ENCODE measurements around the gene PCNT.

DNA sequence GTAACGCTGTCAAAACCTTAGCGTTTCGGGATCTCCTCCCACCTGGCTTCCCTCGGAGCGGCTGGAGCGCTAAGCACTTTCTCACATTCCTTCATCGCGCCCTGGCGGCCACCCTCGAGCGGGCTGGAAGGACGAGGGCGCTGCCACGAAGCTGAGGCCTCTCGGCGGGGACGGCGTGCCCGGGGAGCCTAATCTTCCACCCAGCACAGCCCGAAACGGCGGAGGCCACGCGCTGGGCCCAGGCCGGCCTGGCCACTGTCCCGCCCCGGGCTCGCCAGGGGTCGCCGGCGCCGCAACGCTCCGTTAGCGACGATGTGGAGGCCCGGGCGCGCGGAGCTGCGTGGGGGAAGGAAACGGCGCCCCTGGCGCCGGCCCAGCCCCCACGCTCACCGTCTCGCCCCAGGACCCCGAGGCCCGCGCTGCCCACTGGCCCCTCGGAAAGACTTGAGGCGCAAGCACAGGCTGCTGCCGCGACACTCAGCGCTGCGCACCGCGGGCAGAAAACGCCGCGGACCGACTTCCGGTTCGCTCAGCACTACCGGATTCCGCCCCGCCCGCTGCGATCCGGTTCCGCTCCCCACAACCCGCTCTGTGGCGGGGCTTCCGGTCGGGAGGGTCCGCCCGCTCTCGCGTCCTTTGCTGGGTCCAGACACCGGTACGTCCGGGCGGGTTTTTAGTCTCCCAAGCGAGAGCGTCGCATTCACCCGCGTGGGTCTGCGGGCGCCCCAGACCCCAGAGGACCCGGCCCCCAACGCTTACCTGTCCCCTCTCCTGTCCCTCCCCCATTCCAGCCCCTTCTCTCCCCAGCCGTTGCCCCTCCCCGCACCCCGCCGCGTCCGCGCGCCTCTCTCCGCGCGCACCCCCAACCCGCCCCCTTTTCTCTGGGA, 38.0 kb upstream of the PCNT start, which contains the start of gene YBEY:
- TF ChIP-seq, protein P1, sequence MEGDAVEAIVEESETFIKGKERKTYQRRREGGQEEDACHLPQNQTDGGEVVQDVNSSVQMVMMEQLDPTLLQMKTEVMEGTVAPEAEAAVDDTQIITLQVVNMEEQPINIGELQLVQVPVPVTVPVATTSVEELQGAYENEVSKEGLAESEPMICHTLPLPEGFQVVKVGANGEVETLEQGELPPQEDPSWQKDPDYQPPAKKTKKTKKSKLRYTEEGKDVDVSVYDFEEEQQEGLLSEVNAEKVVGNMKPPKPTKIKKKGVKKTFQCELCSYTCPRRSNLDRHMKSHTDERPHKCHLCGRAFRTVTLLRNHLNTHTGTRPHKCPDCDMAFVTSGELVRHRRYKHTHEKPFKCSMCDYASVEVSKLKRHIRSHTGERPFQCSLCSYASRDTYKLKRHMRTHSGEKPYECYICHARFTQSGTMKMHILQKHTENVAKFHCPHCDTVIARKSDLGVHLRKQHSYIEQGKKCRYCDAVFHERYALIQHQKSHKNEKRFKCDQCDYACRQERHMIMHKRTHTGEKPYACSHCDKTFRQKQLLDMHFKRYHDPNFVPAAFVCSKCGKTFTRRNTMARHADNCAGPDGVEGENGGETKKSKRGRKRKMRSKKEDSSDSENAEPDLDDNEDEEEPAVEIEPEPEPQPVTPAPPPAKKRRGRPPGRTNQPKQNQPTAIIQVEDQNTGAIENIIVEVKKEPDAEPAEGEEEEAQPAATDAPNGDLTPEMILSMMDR (IDR thresholded peaks at IDR 0.05) = peak; percentile 40
- no peak for TF ChIP-seq ZFX (IDR thresholded peaks at IDR 0.05; ENCODE audit: borderline replicate concordance)

Data from 22Rv1 (cell line).